Right lobe of liver (tissue), 6 donors: Measurements from ENCODE around the gene TNFSF12. TPM values are rescaled to one million over a fixed set of nuclear protein-coding genes. Genes with fewer than 3 reads are reported as not detected.

Experiments used
- ATAC-seq, 4 donors: fragments of 200-7000 bp; cut with Tn5 transposase; one replicate each; pipeline ENCODE4 v1.9.1; 2020; ENCODE audit warnings: mild to moderate bottlenecking in 4 of 4, moderate library complexity in 4 of 4
- DNase-seq, 3 donors: peaks; one replicate each; pipeline ENCODE4 v3.0.0-alpha.2; 2020
- H3K27ac ChIP-seq, 3 donors: fragments of 200-600 bp; one replicate each; pipeline ENCODE4 v1.8.0; 2022
- H3K27me3 ChIP-seq, 2 donors: fragments of 200-600 bp; one replicate each; pipeline ENCODE4 v1.8.0; 2022
- H3K36me3 ChIP-seq, 4 donors: fragments of 200-600 bp; sonication (generic) in 1 of 4; one replicate each; pipeline versions ENCODE4 v1.5.1 to v1.8.0; 2017 to 2022; ENCODE audit warnings: control low read depth in 1 of 4
- H3K4me1 ChIP-seq, 4 donors: fragments of 200-600 bp; sonication (generic) in 1 of 4; one replicate each; pipeline versions ENCODE4 v1.5.1 to v1.8.0; 2017 to 2022; ENCODE audit warnings: control low read depth in 1 of 4
- H3K4me3 ChIP-seq, 3 donors: fragments of 200-600 bp; one replicate each; pipeline ENCODE4 v1.8.0; 2022
- H3K9me3 ChIP-seq, 4 donors: fragments of 200-600 bp; sonication (generic) in 1 of 4; one replicate each; pipeline versions ENCODE4 v1.5.1 to v1.8.0; 2017 to 2022; ENCODE audit warnings: control low read depth in 1 of 4
- CTCF ChIP-seq, 4 donors: fragments of 200-600 bp in 3 of 4; fragments of 450-650 bp in 1 of 4; IDR thresholded peaks; one replicate each; pipeline versions ENCODE4 v1.5.1 to v1.8.0; 2016 to 2022; ENCODE audit warnings: antibody characterized with exemption in 4 of 4, mild to moderate bottlenecking in 2 of 4
- POLR2A ChIP-seq: fragments of 450-650 bp; IDR thresholded peaks from one replicate; pipeline ENCODE4 v1.6.1; 2017; ENCODE audit warnings: antibody characterized with exemption, mild to moderate bottlenecking
- WGBS: methylation state at CpG from one replicate; pipeline ENCODE4 v1.1.6; 2018; ENCODE audit warnings: low coverage, low lambda C conversion rate; ENCODE audit not compliant: insufficient coverage; ENCODE audit errors: missing lambda C conversion rate; 5-methylcytosine and 5-hydroxymethylcytosine counted together
- intact Hi-C, 2 donors: fragments of 100-400 bp; cut with DNase I; formaldehyde crosslinking; loops; one replicate each; pipeline versions ENCODE4 v1.11.2 to v1.14.1; 2022
- total RNA-seq, 6 experiments: library from RNA; depleted of rRNA in 2 of 6; stranded (reverse); fragments of >200 nt in 2 of 6; fragmentation: NEBNext Ultra II Directional in 3 of 6; extraction: Animal tissue kit (Norgen Biotek cat#: 25700) in 3 of 6; gene quantifications; one replicate each; pipeline versions ENCODE4 v1.1.0 to v1.2.4, GENCODE V29; 2016 to 2023
- donor health status: DM: no; HTN: yes; CAD: no.
- donor health status: DM: no; HTN: no; CAD: no.
- donor health status: DM: no; HTN: no; CAD: no.
- donor health status: DM: no; HTN: yes; CAD: no.
- donor health status: DM: no; HTN: yes; CAD: no.

TNFSF12 gene
- total RNA-seq, 6 experiments from 2014 or later = 6.1 to 14.7 (median 11.4) TPM

GRCh38 chr17:7549401-7550055 is 670 bp downstream of the TNFSF12 start:
- intact Hi-C loops = no loop called here
- Histone ChIP-seq H3K4me1 (peaks cover 0 to 4% (median 0%) of the 10 kb centered on the region in 4 donors), H3K9me3 (no peaks in the 10 kb centered on the region), H3K4me3 (peak overlapping the region; percentile 55 to 71 (median 58)), H3K27ac (peak overlapping the region; percentile 53 to 70 (median 68)), H3K36me3 (no peaks in the 10 kb centered on the region), H3K27me3 (no peaks in the 10 kb centered on the region)
- TF ChIP-seq CTCF (IDR thresholded peaks at IDR 0.05) = no peak
- no peak for TF ChIP-seq POLR2A
- WGBS = 48% methylated on average over 8 of the region's 20 CpGs
- DNase-seq = no peak
- peak; percentile 38 to 54 (median 51) for ATAC-seq

- ATAC-seq (no peak), DNase-seq (no peak)
- Histone ChIP-seq H3K4me1 (peaks cover 0 to 4% (median 0%) of the 10 kb centered on the region in 4 donors), H3K27me3 (no peaks in the 10 kb centered on the region), H3K27ac (no peak overlapping the region), H3K4me3 (no peak overlapping the region), H3K36me3 (no peaks in the 10 kb centered on the region), H3K9me3 (no peaks in the 10 kb centered on the region)
- WGBS = no CpG with 5 or more reads among the region's 6 CpGs
- intact Hi-C loops = no loop called here
- TF ChIP-seq POLR2A = no peak
- TF ChIP-seq CTCF (IDR thresholded peaks at IDR 0.05) = no peak
Measured at GRCh38 chr17:7550344-7550743, 1.5 kb downstream of the TNFSF12 start.

- peaks cover 0 to 4% (median 0%) of the 10 kb centered on the region in 4 donors for H3K4me1 ChIP-seq
- DNase-seq (no peak), ATAC-seq (no peak)
- H3K27ac ChIP-seq = no peak overlapping the region
- intact Hi-C loops = no loop called here
- 78% methylated on average over 4 of the region's 4 CpGs for WGBS
- no peaks in the 10 kb centered on the region for H3K9me3 ChIP-seq
- TF ChIP-seq CTCF (IDR thresholded peaks at IDR 0.05) (no peak), POLR2A (no peak)
- H3K36me3 ChIP-seq = no peaks in the 10 kb centered on the region
- H3K4me3 ChIP-seq = no peak overlapping the region
- no peaks in the 10 kb centered on the region for H3K27me3 ChIP-seq
Measured at GRCh38 chr17:7551396-7551795, 2.5 kb downstream of the TNFSF12 start.

- TF ChIP-seq CTCF (IDR thresholded peaks at IDR 0.05) (no peak), POLR2A (peak; percentile 24)
- Histone ChIP-seq H3K4me3 (no peak overlapping the region), H3K27me3 (no peaks in the 10 kb centered on the region), H3K9me3 (no peaks in the 10 kb centered on the region), H3K4me1 (peaks cover 0 to 4% (median 0%) of the 10 kb centered on the region in 4 donors), H3K27ac (no peak overlapping the region), H3K36me3 (no peaks in the 10 kb centered on the region)
- intact Hi-C loops = no loop called here
- DNase-seq = no peak
- peak in 2 of 4 donors; percentile 36 to 48 for ATAC-seq
- WGBS = 49% methylated on average over 5 of the region's 6 CpGs
Measured at GRCh38 chr17:7552621-7553051, 3.8 kb downstream of the TNFSF12 start.
